Activated naive CD8-positive, alpha-beta T cell treated with anti-CD3 and anti-CD28 coated beads for 36 hours (primary cell): ENCODE results near the gene VPS35L. TPM values are rescaled to one million over a fixed set of nuclear protein-coding genes. Genes with fewer than 3 reads are reported as not detected.
"Not testable (repeated sequence)": the region's sequence is repeated elsewhere in the genome, so short reads cannot be mapped to it uniquely, and the experiment has no call there.

ENCODE experiments used
- DNase-seq: peaks from one replicate; pipeline ENCODE4 v3.0.0; 2021
- H3K27ac Mint-ChIP-seq: one replicate; pipeline ENCODE4 v1.8.0; 2022; ENCODE audit warnings: mild to moderate bottlenecking, moderate library complexity, mixed read lengths
- H3K27me3 Mint-ChIP-seq: one replicate; pipeline ENCODE4 v1.8.0; 2022; ENCODE audit warnings: mild to moderate bottlenecking, mixed read lengths
- H3K36me3 Mint-ChIP-seq: one replicate; pipeline ENCODE4 v1.8.0; 2021; ENCODE audit warnings: mild to moderate bottlenecking, mixed read lengths
- H3K4me1 Mint-ChIP-seq: one replicate; pipeline ENCODE4 v1.8.0; 2021; ENCODE audit warnings: mixed read lengths
- H3K4me3 Mint-ChIP-seq: one replicate; pipeline ENCODE4 v1.8.0; 2022; ENCODE audit warnings: mild to moderate bottlenecking, moderate library complexity, mixed read lengths
- H3K9me3 Mint-ChIP-seq: one replicate; pipeline ENCODE4 v1.8.0; 2022; ENCODE audit warnings: mixed read lengths
- total RNA-seq, 2 experiments: library from RNA; stranded (reverse); gene quantifications; one replicate each; pipeline ENCODE4 v1.2.3, GENCODE V29; 2021

VPS35L gene
- total RNA-seq, 2 experiments from 2014 or later: 30.2 to 34.1 TPM

GRCh38 chr16:19524356-19524615, 31.2 kb upstream of the VPS35L start:
- Mint-ChIP-seq H3K4me3 (peak overlapping the region; percentile 98), H3K36me3 (peaks cover 20% of the 10 kb centered on the region), H3K4me1 (peaks cover 23% of the 10 kb centered on the region), H3K9me3 (no peaks in the 10 kb centered on the region), H3K27me3 (no peaks in the 10 kb centered on the region), H3K27ac (peak overlapping the region; percentile 92)
- DNase-seq: no peak

- Mint-ChIP-seq H3K4me3 (peak overlapping the region; percentile 98), H3K27me3 (no peaks in the 10 kb centered on the region), H3K4me1 (peaks cover 23% of the 10 kb centered on the region), H3K9me3 (no peaks in the 10 kb centered on the region), H3K27ac (peak overlapping the region; percentile 92), H3K36me3 (peaks cover 20% of the 10 kb centered on the region)
- no peak for DNase-seq
Observed at GRCh38 chr16:19524616-19525384, 30.7 kb upstream of the VPS35L start.

- peaks cover 19% of the 10 kb centered on the region for H3K4me1 Mint-ChIP-seq
- no peak for DNase-seq
- peak overlapping the region; percentile 98 for H3K4me3 Mint-ChIP-seq
- no peaks in the 10 kb centered on the region for H3K9me3 Mint-ChIP-seq
- no peaks in the 10 kb centered on the region for H3K27me3 Mint-ChIP-seq
- H3K27ac Mint-ChIP-seq: no peak overlapping the region
- H3K36me3 Mint-ChIP-seq: peaks cover 20% of the 10 kb centered on the region
Observed at GRCh38 chr16:19525385-19525723, 30.1 kb upstream of the VPS35L start.

- Mint-ChIP-seq H3K4me1 (peaks cover 12% of the 10 kb centered on the region), H3K9me3 (no peaks in the 10 kb centered on the region), H3K4me3 (no peak overlapping the region), H3K27me3 (no peaks in the 10 kb centered on the region), H3K27ac (no peak overlapping the region), H3K36me3 (peaks cover 20% of the 10 kb centered on the region)
- DNase-seq: no peak
Observed at GRCh38 chr16:19527161-19527560, 28.3 kb upstream of the VPS35L start.

GRCh38 chr16:19528666-19529065, 26.8 kb upstream of the VPS35L start:
- no peak overlapping the region for H3K27ac Mint-ChIP-seq
- H3K9me3 Mint-ChIP-seq: no peaks in the 10 kb centered on the region
- no peaks in the 10 kb centered on the region for H3K27me3 Mint-ChIP-seq
- no peak overlapping the region for H3K4me3 Mint-ChIP-seq
- H3K36me3 Mint-ChIP-seq: peaks cover 22% of the 10 kb centered on the region
- no peak for DNase-seq
- peaks cover 8% of the 10 kb centered on the region for H3K4me1 Mint-ChIP-seq

GRCh38 chr16:19532601-19533000, 22.9 kb upstream of the VPS35L start:
- no peak overlapping the region for H3K4me3 Mint-ChIP-seq
- no peak overlapping the region for H3K27ac Mint-ChIP-seq
- peaks cover 19% of the 10 kb centered on the region for H3K36me3 Mint-ChIP-seq
- H3K9me3 Mint-ChIP-seq: no peaks in the 10 kb centered on the region
- DNase-seq: no peak
- H3K4me1 Mint-ChIP-seq: no peaks in the 10 kb centered on the region
- H3K27me3 Mint-ChIP-seq: no peaks in the 10 kb centered on the region

GRCh38 chr16:19540241-19540970, 15.1 kb upstream of the VPS35L start:
- no peaks in the 10 kb centered on the region for H3K9me3 Mint-ChIP-seq
- DNase-seq: no peak
- H3K36me3 Mint-ChIP-seq: peaks cover 42% of the 10 kb centered on the region
- H3K27me3 Mint-ChIP-seq: no peaks in the 10 kb centered on the region
- no peaks in the 10 kb centered on the region for H3K4me1 Mint-ChIP-seq
- H3K27ac Mint-ChIP-seq: no peak overlapping the region
- H3K4me3 Mint-ChIP-seq: no peak overlapping the region

- H3K9me3 Mint-ChIP-seq: no peaks in the 10 kb centered on the region
- H3K4me1 Mint-ChIP-seq: no peaks in the 10 kb centered on the region
- H3K4me3 Mint-ChIP-seq: no peak overlapping the region
- H3K27ac Mint-ChIP-seq: no peak overlapping the region
- DNase-seq: no peak
- H3K27me3 Mint-ChIP-seq: no peaks in the 10 kb centered on the region
- peaks cover 36% of the 10 kb centered on the region for H3K36me3 Mint-ChIP-seq
Observed at GRCh38 chr16:19542138-19542821, 13.2 kb upstream of the VPS35L start.

- not testable (repeated sequence) for H3K4me3 Mint-ChIP-seq, H3K9me3 Mint-ChIP-seq, H3K4me1 Mint-ChIP-seq, H3K27me3 Mint-ChIP-seq, H3K27ac Mint-ChIP-seq, DNase-seq
- peaks cover 36% of the 10 kb centered on the region for H3K36me3 Mint-ChIP-seq
Observed at GRCh38 chr16:19543278-19543996, 12.1 kb upstream of the VPS35L start.

- Mint-ChIP-seq H3K36me3 (peaks cover 11% of the 10 kb centered on the region), H3K4me1 (no peaks in the 10 kb centered on the region), H3K27me3 (no peaks in the 10 kb centered on the region)
Observed at GRCh38 chr16:19548144-19548543, 7.4 kb upstream of the VPS35L start.

GRCh38 chr16:19549673-19550072, 5.8 kb upstream of the VPS35L start:
- Mint-ChIP-seq H3K27me3 (no peaks in the 10 kb centered on the region), H3K36me3 (no peaks in the 10 kb centered on the region), H3K4me3 (no peak overlapping the region), H3K27ac (no peak overlapping the region), H3K9me3 (no peaks in the 10 kb centered on the region), H3K4me1 (peaks cover 6% of the 10 kb centered on the region)
- no peak for DNase-seq

More at GRCh38 chr16:19548144-19548543, 7.4 kb upstream of the VPS35L start:
- Mint-ChIP-seq H3K27ac (no peak overlapping the region), H3K4me3 (no peak overlapping the region), H3K9me3 (no peaks in the 10 kb centered on the region)
- DNase-seq: no peak

GRCh38 chr16:19555938-19556771, 652 bp downstream of the VPS35L start:
- Mint-ChIP-seq H3K9me3 (no peaks in the 10 kb centered on the region), H3K36me3 (no peaks in the 10 kb centered on the region), H3K4me1 (peaks cover 16% of the 10 kb centered on the region), H3K27ac (peak overlapping the region; percentile 72), H3K4me3 (peak overlapping the region; percentile 86), H3K27me3 (no peaks in the 10 kb centered on the region)
- peak; percentile 33 for DNase-seq

- H3K9me3 Mint-ChIP-seq: peaks cover 2% of the 10 kb centered on the region
- DNase-seq: no peak
- peaks cover 7% of the 10 kb centered on the region for H3K36me3 Mint-ChIP-seq
- no peak overlapping the region for H3K4me3 Mint-ChIP-seq
- H3K27me3 Mint-ChIP-seq: no peaks in the 10 kb centered on the region
- H3K27ac Mint-ChIP-seq: no peak overlapping the region
- peaks cover 10% of the 10 kb centered on the region for H3K4me1 Mint-ChIP-seq
Observed at GRCh38 chr16:19559242-19559910, 3.9 kb downstream of the VPS35L start.

GRCh38 chr16:19560078-19560477, 4.6 kb downstream of the VPS35L start:
- Mint-ChIP-seq H3K36me3 (peaks cover 10% of the 10 kb centered on the region), H3K4me1 (peaks cover 10% of the 10 kb centered on the region), H3K27ac (no peak overlapping the region), H3K27me3 (no peaks in the 10 kb centered on the region), H3K9me3 (peaks cover 2% of the 10 kb centered on the region), H3K4me3 (no peak overlapping the region)
- no peak for DNase-seq
